Stimulated activated CD8-positive, alpha-beta memory T cell treated with anti-CD3 and anti-CD28 coated beads, Interleukin-7, amount 100 ng/mL, for 48 hours (primary cell): ENCODE data around the gene GBP2.
"Not testable (repeated sequence)": the region's sequence is repeated elsewhere in the genome, so short reads cannot be mapped to it uniquely, and the experiment has no call there.

Experiments
- DNase-seq, 2 donors: peaks; one replicate each; pipeline ENCODE4 v3.0.0-alpha.2; 2020; ENCODE audit warnings: low read depth in 1 of 2; ENCODE audit errors: extremely low read depth in 1 of 2

The GBP2 gene

DNA sequence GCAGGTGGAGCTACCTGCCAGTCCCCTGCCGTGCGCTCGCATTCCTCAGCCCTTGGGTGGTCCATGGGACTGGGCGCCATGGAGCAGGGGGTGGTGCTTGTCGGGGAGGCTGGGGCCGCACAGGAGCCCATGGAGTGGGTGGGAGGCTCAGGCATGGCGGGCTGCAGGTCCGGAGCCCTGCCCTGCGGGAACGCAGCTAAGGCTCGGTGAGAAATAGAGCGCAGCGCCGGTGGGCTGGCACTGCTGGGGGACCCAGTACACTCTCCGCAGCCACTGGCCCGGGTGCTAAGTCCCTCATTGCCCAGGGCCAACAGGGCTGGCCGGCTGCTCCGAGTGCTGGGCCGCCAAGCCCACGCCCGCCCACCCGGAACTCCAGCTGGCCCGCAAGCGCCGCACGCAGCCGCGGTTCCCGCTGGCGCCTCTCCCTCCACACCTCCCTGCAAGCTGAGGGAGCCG, 2.1 kb upstream of the GBP2 start:
- DNase-seq, result not testable (repeated sequence)

DNA sequence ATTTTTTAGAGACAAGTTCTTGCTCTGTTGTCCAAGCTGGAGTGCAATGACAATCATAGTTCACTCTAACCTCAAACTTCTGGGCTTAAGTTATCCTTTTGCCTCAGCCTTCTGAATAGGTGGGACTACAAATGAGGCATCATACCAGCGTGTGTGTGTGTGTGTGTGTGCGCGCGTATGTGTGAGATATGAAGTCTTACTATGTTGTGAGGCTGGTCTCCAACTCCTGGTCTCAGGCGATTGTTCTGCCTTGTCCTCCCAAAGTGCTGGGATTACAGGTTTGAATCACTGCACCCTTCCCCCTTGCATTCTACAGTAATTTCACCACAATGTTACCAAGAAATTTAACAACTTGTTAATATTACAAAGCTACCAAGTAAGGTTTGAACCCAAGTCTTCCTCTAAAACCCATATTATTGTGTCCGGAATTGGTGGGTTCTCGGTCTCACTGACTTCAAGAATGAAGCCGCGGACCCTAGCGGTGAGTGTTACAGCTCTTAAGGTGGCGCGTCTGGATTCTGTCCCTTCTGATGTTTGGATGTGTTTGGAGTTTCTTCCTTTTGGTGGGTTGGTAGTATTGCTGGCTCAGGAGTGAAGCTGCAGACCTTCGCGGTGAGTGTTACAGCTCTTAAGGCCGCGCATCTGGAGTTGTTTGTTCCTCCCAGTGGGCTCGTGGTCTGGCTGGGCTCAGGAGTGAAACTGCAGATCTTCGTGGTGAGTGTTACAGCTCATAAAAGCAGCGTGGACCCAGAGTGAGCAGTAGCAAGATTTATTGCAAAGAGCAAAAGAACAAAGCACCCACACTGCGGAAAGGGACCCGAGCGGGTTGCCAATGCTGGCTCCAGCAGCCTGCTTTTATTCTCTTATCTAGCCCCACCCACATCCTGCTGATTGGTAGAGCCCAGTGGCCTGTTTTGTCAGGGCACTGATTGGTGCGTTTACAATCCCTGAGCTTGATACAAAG, 970 bp upstream of the GBP2 start:
- DNase-seq, result peak; percentile 47 to 76

DNA sequence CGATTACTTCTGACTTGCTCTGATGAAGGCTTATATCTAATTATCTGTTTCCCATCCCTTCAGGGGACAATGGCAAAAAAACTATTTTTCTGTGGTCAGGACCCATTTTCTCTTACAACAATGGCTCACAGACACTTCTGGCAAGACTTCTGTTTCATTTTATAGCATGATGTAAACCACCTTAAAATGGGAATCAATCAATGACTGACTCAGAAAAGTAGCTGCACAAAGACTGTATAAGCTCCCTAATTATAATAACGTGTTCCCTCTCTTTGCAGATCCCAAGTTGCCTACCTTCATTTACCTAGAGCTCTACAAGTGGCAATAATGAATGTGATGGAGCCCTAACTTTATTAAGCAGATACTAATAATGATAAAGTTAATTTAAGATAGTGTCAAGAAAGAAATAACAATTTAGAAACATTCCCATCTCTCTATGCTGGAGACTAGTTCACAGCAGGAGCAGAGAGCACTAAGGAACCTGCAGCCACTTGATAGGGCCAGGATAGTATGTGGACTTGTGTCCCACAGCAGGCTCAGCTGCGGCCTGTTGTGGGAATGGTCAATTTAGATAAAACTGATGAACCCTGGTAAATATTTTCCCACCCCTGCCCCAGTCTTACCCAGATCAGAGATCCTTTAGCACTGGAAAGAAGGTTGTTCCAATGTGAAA, 538 bp downstream of the GBP2 start:
- DNase-seq, result no peak

DNA sequence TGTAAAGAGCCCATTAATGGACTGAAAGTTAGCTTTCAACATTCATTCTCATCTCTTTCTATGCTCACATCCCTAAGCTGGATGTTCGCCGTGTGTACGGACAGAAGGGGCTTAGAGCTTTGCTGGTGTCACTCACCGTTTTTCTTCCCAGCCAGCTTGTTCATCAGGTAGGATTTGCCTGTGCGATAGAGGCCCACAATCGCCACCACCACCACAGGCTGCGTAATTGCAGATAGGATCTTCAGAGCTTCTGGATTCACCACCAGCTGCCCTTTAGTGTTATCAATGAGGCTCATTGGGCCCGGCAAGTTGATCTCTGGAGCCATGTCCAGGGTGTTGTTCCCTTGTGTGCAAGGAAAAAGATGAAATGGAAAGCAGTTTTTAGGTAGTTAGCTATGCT, 4.3 kb downstream of the GBP2 start:
- DNase-seq, result no peak

DNA sequence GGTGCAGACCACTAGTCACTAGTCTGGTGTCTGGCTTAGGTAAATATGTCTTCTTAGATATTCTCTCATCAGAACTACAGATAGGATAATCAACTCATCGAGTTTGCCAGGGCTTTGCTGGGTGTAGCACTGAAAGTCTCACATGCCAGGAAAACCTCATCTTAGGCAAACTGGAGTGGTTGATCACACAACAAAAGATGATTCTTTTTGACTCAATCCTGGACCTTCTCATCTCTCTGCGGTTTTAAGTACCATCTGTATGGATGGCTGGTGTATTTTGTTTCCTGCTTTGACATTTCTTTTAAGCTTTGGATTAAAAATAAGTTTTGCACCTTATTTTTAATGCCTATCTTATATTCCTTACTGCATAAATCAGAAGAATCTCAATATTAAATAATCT, 11.3 kb downstream of the GBP2 start:
- DNase-seq, result no peak

DNA sequence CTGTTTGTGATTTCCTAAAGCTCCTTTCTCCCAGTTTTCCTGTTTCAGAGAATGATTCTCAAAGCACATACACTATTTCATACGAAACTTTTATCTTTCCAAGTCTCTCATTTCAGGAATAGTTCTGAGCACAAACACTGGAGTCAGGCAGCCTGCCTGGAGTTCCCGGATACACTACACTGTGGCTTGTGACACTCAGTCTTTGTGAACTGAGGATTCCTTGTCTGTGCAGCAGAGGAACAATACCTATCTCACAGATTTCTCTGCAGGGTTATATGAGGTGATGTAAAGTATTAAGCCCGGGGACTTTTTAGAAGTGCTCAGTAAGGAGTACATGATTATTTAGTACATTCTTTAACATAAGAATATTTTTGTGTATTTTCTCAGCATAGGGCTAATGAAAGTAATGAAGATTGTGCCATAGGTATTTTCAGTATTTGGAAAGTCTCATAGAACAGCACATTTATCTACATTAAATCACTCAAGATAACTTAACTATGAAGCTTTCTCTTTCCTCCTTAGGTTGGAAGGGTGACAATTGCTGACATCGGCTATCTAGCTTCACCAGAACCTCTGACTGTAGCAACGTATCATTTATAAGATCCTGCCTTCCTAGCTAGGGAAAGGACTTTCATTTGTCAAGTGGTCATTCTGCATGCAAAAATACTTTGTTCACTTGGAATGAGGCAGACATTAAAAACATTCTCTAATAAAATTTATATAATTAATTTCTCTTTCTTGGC, 12.9 kb downstream of the GBP2 start:
- no peak for DNase-seq

DNA sequence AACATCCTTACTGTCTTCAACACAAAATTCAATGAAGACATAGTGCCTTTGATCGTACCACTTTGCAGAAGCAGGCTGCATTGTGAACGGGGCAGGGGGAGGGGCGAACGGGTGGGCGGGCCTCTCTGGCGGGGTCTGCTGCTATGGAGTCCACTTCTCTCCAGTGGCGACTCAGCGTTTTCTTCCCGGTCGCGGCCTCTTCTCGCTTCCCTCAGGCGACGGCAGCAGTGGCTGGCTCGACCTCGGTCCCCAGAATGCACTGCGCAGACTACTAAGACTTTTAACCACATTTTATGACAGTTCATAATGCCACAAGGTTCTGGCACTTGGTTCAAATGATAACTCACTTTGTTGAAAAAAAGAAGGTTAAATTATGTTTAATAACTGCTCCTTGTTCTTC, 21.2 kb downstream of the GBP2 start:
- no peak for DNase-seq

DNA sequence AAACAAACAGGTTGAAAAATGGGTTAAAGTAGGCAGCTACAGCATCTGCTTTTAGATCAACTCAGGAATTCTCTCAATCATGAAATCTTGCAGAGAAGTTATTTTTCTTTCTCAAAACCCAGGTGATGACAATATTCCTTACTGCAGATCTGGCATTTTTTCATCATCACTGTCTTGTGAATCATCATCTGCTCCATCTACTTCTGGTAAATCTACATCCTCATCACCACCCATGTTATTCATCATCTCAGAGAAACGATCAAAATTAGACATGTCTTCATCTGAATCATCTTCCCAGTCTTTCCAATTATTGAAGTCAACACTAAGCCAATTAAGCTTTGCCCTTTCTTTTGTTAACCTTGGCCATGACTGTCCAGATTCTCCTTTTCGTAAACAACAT, 21.8 kb downstream of the GBP2 start:
- no peak for DNase-seq

DNA sequence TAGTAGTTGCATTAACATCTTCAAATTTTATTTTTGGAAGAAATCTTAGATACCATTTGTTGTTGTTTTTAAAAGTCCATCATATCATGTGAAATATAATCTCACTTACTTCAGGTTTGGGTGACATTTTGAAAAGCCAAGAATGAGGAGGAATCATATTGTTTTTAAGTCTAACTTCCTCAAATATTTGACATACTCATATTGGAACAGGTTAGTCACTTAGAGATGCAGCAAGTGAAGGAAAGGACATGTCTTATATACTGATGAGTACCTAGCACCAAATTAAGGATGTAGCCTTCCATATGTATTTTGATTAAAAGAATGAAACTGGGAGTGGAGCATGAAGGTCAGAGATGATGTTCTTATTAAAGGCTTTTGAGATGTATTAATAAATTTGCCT, 23.9 kb downstream of the GBP2 start:
- DNase-seq, result no peak

DNA sequence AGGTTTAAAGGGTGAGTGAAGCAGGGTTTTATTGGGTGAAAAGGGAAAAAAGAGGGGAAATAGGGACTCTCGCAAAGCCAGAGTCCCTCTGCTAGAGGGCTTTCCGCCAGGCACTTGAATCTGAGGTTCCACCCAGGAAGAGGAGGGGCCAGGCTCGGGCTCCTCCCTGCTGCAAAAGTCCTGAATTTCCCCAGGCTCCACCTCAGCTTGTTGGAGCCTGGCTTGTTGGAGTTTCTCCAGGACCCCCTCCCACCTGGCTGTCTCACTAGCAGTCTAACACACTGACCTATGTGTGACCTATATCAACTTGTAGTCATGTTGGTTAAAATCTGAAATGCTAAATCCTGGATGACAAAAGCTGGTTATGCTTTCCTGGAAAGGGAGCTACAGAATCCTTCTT, 25.5 kb downstream of the GBP2 start:
- no peak for DNase-seq

DNA sequence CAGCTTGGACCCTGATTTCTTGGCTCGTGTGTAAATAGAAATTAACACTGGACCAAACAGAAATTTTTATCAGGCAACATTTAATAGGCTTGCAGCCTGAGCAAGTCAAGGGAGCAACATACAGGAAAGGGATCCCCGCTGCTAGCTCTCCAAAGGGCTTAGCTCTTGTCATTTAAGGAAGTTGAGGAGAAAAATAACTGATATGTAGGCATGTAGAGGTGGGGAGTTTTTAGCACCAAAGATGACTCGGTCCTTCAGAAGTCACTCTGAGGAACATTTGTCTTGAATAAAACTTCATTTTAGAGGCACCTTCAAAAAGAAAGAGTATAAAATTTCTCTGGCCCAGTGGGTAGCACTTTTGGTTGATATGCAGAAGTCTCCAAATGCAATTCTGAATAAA, 27.1 kb downstream of the GBP2 start:
- DNase-seq, result no peak

DNA sequence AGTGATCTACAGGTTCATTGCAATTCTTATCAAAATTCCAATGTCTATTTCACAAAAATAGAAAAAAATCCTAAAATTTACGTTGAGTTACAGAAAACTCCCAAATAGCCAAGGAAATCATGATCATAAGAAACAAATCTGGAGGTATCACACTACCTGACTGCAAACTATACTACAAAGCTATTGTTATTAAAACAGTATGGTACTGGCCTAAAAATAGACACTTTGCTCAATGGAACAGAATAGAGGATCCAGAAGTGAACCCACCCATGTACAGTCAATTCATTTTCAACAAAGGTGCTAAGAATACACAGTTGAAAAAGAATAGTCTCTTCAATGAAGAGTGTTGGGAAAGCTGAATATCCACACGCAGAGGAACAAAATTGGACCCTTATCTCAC, 30.2 kb downstream of the GBP2 start:
- DNase-seq, result no peak

DNA sequence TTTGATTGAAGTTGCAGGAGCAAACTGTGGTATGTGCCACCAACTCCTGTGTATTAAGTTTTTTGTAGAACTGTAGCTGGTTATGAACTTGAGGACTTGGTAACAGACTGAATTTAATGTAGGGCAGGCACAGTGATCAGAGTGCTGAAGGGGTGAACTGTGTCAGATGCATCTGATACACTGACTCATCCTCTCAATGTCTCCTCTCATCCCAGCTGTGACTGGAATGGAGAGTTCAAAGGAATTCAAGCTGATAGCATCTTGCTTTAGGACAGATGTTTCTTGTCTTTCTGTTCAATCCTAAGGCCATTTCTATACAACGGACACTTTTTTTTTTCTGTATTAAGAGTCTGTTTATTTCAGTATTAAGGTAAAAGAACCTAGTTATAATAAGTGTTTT, 36.0 kb downstream of the GBP2 start:
- DNase-seq, result no peak

DNA sequence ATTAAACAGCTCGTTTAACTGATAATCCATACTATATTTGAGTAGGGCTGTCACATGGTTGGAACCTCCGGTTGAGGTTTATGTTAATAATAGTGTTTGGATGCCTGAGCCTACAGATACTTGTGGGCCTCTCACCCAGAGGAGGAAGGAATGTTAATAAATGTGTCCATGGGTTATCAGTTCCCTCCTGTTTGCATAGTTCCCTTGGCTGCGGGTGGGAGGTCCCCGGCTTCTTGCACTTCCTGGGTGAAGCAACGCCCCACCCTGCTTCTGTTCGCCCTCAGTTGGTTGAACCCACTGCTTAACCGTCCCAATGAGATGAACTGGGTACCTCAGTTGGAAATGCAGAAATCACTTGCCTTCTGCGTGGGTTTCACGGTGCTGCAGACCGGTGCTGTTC, 37.3 kb downstream of the GBP2 start:
- DNase-seq, result no peak

DNA sequence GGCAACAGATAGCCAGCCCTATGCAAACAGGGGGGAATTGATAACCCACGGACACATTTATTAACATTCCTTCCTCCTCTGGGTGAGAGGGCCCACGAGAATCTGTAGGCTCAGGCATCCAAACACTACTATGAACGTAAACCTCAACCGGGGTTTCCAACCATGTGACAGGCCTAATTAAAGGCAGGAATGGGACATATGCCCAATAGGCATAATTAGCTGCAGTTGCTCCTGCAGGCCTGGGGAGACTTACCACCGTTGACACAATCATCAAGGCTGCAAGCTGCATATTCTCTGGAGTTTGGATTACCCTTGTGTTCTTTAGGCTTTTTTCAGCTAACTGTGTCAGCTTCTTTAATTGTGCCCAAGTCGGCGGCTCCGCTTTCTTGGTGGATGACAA, 38.7 kb downstream of the GBP2 start:
- no peak for DNase-seq

DNA sequence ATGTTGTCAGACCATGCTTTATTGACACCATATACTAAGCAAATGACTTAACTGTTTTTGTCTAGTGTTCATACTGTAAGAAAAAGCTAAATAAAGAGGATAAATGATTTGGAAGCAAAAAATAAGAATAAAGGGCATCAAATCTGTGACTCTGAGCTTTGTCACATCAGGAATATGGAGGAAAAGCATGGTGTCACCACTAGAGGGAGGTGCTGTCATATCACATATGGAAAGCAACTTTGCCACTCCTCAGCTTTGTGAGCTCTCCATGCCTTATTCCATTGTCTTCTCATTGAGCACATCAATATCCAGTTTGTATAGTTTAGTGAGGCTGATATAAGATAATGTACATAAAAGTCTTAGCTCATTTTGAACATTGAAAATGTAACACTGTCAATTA, 40.1 kb downstream of the GBP2 start:
- no peak for DNase-seq

DNA sequence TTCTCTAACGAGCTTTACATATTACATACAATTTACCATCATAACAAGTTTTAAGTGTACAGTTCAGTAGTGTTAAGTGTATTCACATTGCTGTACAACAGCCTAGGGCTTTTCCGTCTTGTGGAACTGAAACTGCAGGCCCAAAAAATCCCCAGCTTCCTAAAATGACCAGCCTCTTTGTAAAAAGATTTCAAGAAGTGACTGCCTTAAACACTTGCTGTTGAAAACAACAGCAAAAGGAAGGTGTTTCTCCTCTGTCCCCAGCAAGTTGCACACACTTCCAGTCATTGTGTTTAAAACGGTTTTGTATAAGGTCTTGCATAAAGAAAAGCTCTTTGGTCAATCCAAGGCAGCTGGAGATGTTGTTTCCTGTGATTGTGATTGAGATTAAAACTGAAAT, 44.9 kb downstream of the GBP2 start:
- DNase-seq, result no peak

DNA sequence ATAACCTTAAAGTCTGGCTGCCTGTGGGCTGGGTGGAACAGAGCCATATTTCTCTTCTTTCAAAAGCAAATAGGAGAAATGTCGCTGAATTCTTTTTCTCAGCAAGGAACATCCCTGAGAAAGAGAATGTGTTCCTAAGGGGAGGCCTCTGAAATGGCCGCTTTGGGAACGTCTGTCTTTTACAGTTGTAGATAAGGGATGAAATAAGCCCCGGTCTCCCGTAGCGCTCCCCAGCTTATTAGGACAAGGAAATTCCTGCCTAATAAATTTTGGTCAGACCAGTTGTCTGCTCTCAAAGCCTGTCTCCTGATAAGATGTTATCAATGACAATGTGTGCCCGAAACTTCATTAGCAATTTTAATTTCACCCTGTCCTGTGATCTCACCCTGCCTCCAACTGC, 45.8 kb downstream of the GBP2 start:
- DNase-seq, result not testable (repeated sequence)

DNA sequence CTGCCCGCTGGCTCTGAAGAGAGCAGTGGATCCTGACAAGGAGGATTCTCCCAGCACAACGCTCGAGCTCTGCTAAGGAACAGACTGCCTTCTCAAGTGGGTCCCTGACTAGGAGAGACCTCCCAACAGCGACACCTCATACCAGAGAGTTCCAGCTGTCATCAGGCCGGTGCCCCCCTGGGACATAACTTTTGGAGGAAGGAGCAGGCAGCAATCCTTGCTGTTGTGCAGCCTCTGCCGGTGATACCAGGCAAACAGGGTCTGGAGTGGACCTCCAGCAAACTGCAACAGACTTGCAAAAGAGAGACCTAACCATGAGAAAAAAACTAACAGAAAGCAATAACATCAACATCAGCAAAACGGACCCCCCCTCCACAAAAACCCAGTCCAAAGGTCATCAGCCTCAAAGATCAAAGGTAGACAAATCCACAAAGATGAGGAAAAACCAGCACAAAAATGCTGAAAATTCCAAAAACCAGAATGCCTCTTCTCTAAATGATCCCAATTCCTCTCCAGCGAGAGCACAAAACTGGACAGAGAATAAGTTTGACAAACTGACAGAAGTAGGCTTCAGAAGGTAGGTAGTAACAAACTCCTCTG, 53.3 kb downstream of the GBP2 start:
- not testable (repeated sequence) for DNase-seq

DNA sequence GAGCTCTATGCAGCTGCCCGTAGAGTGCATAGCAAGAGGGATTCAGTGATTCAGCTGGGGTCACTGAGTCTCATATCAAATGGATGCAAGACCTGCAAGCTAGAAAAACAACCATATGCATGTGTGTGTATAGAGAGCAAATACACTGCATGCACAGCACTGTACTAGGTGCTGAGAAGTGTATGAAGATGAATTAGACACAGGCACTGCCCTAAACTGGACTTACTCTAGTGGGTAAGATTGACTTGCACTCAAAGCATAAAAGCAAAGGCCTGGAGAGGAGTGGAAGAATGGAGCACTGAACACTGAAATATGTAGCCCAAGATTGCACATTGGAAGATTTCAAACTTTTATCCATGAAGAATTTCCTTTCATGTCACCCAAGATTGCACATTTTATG, 55.4 kb downstream of the GBP2 start:
- no peak for DNase-seq

DNA sequence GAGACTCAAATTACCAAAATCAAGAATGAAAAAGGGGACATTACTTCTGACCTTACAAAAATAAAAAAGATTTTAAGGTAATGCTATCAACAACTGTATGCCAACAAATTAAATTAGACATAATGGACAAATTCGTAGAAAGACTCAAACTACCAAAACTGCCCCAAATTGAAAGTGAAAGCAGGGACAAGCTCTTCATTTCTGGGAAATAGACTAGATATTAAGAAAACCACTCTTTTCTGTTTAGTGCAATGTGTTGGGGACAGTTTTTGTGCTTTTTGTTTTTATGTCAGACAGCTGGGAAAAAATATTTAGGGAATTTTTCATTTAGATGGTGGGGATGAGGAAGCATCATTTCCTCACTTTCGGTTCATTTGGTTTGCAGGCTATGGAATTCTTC, 56.0 kb downstream of the GBP2 start:
- DNase-seq, result no peak
